H9 (cell line): ENCODE results near the gene FEZ2. TPM values are rescaled to one million over a fixed set of nuclear protein-coding genes. Genes with fewer than 3 reads are reported as not detected.

Experiments used
- DNase-seq: peaks from one replicate; pipeline ENCODE4 v3.0.0-alpha.2; 2017
- H2AFZ ChIP-seq: one replicate; pipeline ENCODE4 v1.6.1; 2013; ENCODE audit warnings: mild to moderate bottlenecking, low read length, control low read depth, moderate library complexity
- H2AK5ac ChIP-seq: 2 replicates; pipeline ENCODE4 v1.6.1; 2013; ENCODE audit warnings: low read length, control low read depth, mixed read lengths; ENCODE audit not compliant: insufficient read length
- H2BK120ac ChIP-seq: one replicate; pipeline ENCODE4 v1.6.1; 2013; ENCODE audit warnings: low read depth, mild to moderate bottlenecking, low read length, control low read depth, inconsistent platforms; ENCODE audit not compliant: poor library complexity, severe bottlenecking
- H2BK12ac ChIP-seq: 2 replicates; pipeline ENCODE4 v1.6.1; 2013; ENCODE audit warnings: low read length, control low read depth, mixed read lengths, low read depth; ENCODE audit not compliant: insufficient read length
- H2BK15ac ChIP-seq: 2 replicates; pipeline ENCODE4 v1.6.1; 2013; ENCODE audit warnings: low read depth, low read length, control low read depth
- H2BK20ac ChIP-seq: one replicate; pipeline ENCODE4 v1.6.1; 2013; ENCODE audit warnings: low read depth, mild to moderate bottlenecking, low read length, control low read depth, inconsistent platforms; ENCODE audit not compliant: poor library complexity, severe bottlenecking
- H2BK5ac ChIP-seq: 2 replicates; pipeline ENCODE4 v1.6.1; 2013; ENCODE audit warnings: low read length, control low read depth, mixed read lengths; ENCODE audit not compliant: insufficient read length
- H3K14ac ChIP-seq: 2 replicates; pipeline ENCODE4 v1.6.1; 2013; ENCODE audit warnings: low read length, control low read depth; ENCODE audit not compliant: insufficient read depth
- H3K18ac ChIP-seq: 2 replicates; pipeline ENCODE4 v1.6.1; 2013; ENCODE audit warnings: low read depth, mild to moderate bottlenecking, mixed read lengths, low read length, control low read depth; ENCODE audit not compliant: insufficient read length
- H3K23ac ChIP-seq: 2 replicates; pipeline ENCODE4 v1.6.1; 2013; ENCODE audit warnings: low read length, control low read depth, mixed read lengths, low read depth; ENCODE audit not compliant: insufficient read length
- H3K23me2 ChIP-seq: 2 replicates; pipeline ENCODE4 v1.6.1; 2013; ENCODE audit warnings: low read depth, mild to moderate bottlenecking, mixed read lengths, low read length, control low read depth; ENCODE audit not compliant: insufficient read length, poor library complexity, severe bottlenecking
- H3K27ac ChIP-seq: 2 replicates; pipeline ENCODE4 v1.5.1; 2013; ENCODE audit warnings: low read length, control low read depth, mixed read lengths, low read depth; ENCODE audit not compliant: insufficient read length
- H3K27me3 ChIP-seq: 2 replicates; pipeline ENCODE4 v1.6.1; 2013; ENCODE audit warnings: low read length, control low read depth, inconsistent platforms; ENCODE audit not compliant: insufficient read depth
- H3K4ac ChIP-seq: 2 replicates; pipeline ENCODE4 v1.6.1; 2013; ENCODE audit warnings: low read depth, mild to moderate bottlenecking, control low read depth, inconsistent platforms, low read length, moderate library complexity
- H3K4me1 ChIP-seq: 2 replicates; pipeline ENCODE4 v1.6.1; 2013; ENCODE audit warnings: low read length, control low read depth, inconsistent platforms; ENCODE audit not compliant: insufficient read depth
- H3K4me2 ChIP-seq: 2 replicates; pipeline ENCODE4 v1.6.1; 2013; ENCODE audit warnings: low read length, control low read depth, mixed read lengths; ENCODE audit not compliant: insufficient read length, insufficient read depth
- H3K56ac ChIP-seq: 2 replicates; pipeline ENCODE4 v1.6.1; 2013; ENCODE audit warnings: low read depth, mild to moderate bottlenecking, mixed read lengths, low read length, control low read depth; ENCODE audit not compliant: insufficient read length
- H3K79me1 ChIP-seq: 2 replicates; pipeline ENCODE4 v1.6.1; 2013; ENCODE audit warnings: low read depth, mild to moderate bottlenecking, moderate library complexity, low read length, control low read depth, inconsistent platforms; ENCODE audit not compliant: insufficient read depth, poor library complexity, severe bottlenecking
- H3K79me2 ChIP-seq: 2 replicates; pipeline ENCODE4 v1.6.1; 2013; ENCODE audit warnings: low read length, control low read depth, inconsistent platforms; ENCODE audit not compliant: insufficient read depth
- H3K9ac ChIP-seq: 2 replicates; pipeline ENCODE4 v1.6.1; 2013; ENCODE audit warnings: low read length, control low read depth, mixed read lengths; ENCODE audit not compliant: insufficient read length; ENCODE audit errors: extremely low read depth
- H3K9me3 ChIP-seq: one replicate; pipeline ENCODE4 v1.6.1; 2013; ENCODE audit warnings: low read depth, low read length, inconsistent platforms; ENCODE audit not compliant: control insufficient read depth
- H3T11ph ChIP-seq: one replicate; pipeline ENCODE4 v1.6.1; 2013; ENCODE audit warnings: mild to moderate bottlenecking, low read length, control low read depth, inconsistent platforms
- H4K20me1 ChIP-seq: one replicate; pipeline ENCODE4 v1.6.1; 2013; ENCODE audit not compliant: control insufficient read depth, insufficient read length, insufficient read depth
- H4K5ac ChIP-seq: 2 replicates; pipeline ENCODE4 v1.6.1; 2013; ENCODE audit warnings: low read depth, mild to moderate bottlenecking, mixed read lengths, low read length, control low read depth; ENCODE audit not compliant: insufficient read length
- H4K8ac ChIP-seq: replicated peaks from 2 replicates; pipeline ENCODE4 v1.6.1; 2013; ENCODE audit warnings: low read length, control low read depth, mixed read lengths, low read depth; ENCODE audit not compliant: insufficient read length
- H4K91ac ChIP-seq: 2 replicates; pipeline ENCODE4 v1.6.1; 2013; ENCODE audit warnings: low read depth, mild to moderate bottlenecking, moderate library complexity, mixed read lengths, low read length, control low read depth; ENCODE audit not compliant: insufficient read length
- H3K27ac Mint-ChIP-seq, 3 experiments: 2 replicates in 2 of 3; 3 replicates in 1 of 3; pipeline ENCODE4 v1.8.0; 2020 to 2021; ENCODE audit warnings: mixed read lengths in 3 of 3, mild to moderate bottlenecking in 1 of 3, moderate library complexity in 1 of 3
- H3K27me3 Mint-ChIP-seq: 2 replicates; pipeline ENCODE4 v1.8.0; 2021; ENCODE audit warnings: low read depth, mild to moderate bottlenecking, moderate library complexity, mixed read lengths
- H3K36me3 Mint-ChIP-seq, 3 experiments: 2 replicates in 2 of 3; 3 replicates in 1 of 3; pipeline ENCODE4 v1.8.0; 2020 to 2021; ENCODE audit warnings: low read depth in 3 of 3, mixed read lengths in 3 of 3; ENCODE audit not compliant: insufficient read depth in 1 of 3
- H3K4me1 Mint-ChIP-seq, 2 experiments: 2 replicates each; pipeline ENCODE4 v1.8.0; 2020; ENCODE audit warnings: mixed read lengths in 2 of 2
- H3K4me3 Mint-ChIP-seq, 2 experiments: 2 replicates in 1 of 2; 3 replicates in 1 of 2; pipeline ENCODE4 v1.8.0; 2020 to 2021; ENCODE audit warnings: mild to moderate bottlenecking in 2 of 2, mixed read lengths in 2 of 2, moderate library complexity in 1 of 2
- H3K9me3 Mint-ChIP-seq, 2 experiments: 2 replicates in 1 of 2; 3 replicates in 1 of 2; pipeline ENCODE4 v1.8.0; 2020; ENCODE audit warnings: mild to moderate bottlenecking in 2 of 2, mixed read lengths in 2 of 2, moderate library complexity in 1 of 2
- WGBS: extraction: QIAGEN DNeasy Blood & Tissue Kit; methylation state at CpG from one replicate; pipeline ENCODE4 v1.1.7; 2013; ENCODE audit warnings: missing lambda C conversion rate, low lambda C conversion rate, mixed read lengths; ENCODE audit not compliant: insufficient read length; ENCODE audit errors: extremely low coverage; 5-methylcytosine and 5-hydroxymethylcytosine counted together
- total RNA-seq: library from RNA; stranded (reverse); gene quantifications from 2 replicates; pipeline ENCODE4 v1.2.1, GENCODE V29; 2021
- TF ChIP-seq, protein P1 (sequence below): fragments of 200-600 bp; sonication (generic); conservative IDR thresholded peaks from 3 replicates; pipeline ENCODE4 v1.8.0; 2021; ENCODE audit warnings: antibody characterized with exemption, mild to moderate bottlenecking

FEZ2 gene
- total RNA-seq, 1 experiment from 2014 or later = 27.7 TPM

DNA sequence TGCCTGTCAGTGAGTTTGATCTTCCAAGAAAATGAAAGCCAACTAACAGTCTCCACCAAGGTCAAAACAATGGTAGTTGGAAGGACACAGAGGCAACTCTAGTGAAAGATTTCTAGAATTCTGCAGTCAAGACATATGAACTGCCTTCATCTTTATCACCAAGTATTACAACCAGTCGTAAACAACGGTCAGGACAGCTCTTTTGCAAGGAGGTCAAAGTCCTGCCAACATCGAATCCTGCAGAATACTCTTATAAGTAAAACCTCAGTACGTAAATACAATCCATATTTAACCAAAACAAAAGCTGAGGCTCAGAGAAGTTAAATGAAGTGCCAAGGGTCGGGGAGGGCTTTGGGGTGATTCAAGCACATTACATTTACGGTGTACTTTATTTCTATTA is 3.1 kb downstream of the FEZ2 start:
- Mint-ChIP-seq H3K9me3 (no peaks in the 10 kb centered on the region), H3K4me3 (no peak overlapping the region), H3K27me3 (peaks cover 20% of the 10 kb centered on the region), H3K27ac (no peak overlapping the region), H3K4me1 (peaks cover 25 to 36% of the 10 kb centered on the region in 2 experiments), H3K36me3 (peaks cover 12 to 39% (median 22%) of the 10 kb centered on the region in 3 experiments)
- Histone ChIP-seq H2AK5ac (no peak overlapping the region), H3T11ph (no peak overlapping the region), H2BK120ac (no peak overlapping the region), H3K27ac (no peak overlapping the region), H3K9ac (no peak overlapping the region), H3K79me2 (peaks cover 6% of the 10 kb centered on the region; the same call in 1 of the 2 replicates), H2AFZ (no peak overlapping the region), H3K4ac (no peak overlapping the region), H4K20me1 (no peaks in the 10 kb centered on the region), H2BK5ac (no peak overlapping the region), H3K9me3 (no peaks in the 10 kb centered on the region), H3K14ac (no peak overlapping the region), H4K5ac (no peak overlapping the region), H3K18ac (no peak overlapping the region), H4K8ac (no peak overlapping the region), H3K4me1 (peaks cover 3% of the 10 kb centered on the region; the same call in 1 of the 2 replicates), H3K27me3 (no peaks in the 10 kb centered on the region), H3K23ac (no peak overlapping the region), H2BK12ac (no peak overlapping the region), H3K79me1 (no peaks in the 10 kb centered on the region), H2BK20ac (no peak overlapping the region), H3K4me2 (no peak overlapping the region), H2BK15ac (no peak overlapping the region), H4K91ac (no peak overlapping the region), H3K23me2 (peaks cover 4% of the 10 kb centered on the region), H3K56ac (no peak overlapping the region)
- DNase-seq = no peak
- TF ChIP-seq, protein P1, sequence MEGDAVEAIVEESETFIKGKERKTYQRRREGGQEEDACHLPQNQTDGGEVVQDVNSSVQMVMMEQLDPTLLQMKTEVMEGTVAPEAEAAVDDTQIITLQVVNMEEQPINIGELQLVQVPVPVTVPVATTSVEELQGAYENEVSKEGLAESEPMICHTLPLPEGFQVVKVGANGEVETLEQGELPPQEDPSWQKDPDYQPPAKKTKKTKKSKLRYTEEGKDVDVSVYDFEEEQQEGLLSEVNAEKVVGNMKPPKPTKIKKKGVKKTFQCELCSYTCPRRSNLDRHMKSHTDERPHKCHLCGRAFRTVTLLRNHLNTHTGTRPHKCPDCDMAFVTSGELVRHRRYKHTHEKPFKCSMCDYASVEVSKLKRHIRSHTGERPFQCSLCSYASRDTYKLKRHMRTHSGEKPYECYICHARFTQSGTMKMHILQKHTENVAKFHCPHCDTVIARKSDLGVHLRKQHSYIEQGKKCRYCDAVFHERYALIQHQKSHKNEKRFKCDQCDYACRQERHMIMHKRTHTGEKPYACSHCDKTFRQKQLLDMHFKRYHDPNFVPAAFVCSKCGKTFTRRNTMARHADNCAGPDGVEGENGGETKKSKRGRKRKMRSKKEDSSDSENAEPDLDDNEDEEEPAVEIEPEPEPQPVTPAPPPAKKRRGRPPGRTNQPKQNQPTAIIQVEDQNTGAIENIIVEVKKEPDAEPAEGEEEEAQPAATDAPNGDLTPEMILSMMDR = no peak
- no CpG with 5 or more reads among the region's 6 CpGs for WGBS
